ENCODE data around the gene PRSS57.

DNA sequence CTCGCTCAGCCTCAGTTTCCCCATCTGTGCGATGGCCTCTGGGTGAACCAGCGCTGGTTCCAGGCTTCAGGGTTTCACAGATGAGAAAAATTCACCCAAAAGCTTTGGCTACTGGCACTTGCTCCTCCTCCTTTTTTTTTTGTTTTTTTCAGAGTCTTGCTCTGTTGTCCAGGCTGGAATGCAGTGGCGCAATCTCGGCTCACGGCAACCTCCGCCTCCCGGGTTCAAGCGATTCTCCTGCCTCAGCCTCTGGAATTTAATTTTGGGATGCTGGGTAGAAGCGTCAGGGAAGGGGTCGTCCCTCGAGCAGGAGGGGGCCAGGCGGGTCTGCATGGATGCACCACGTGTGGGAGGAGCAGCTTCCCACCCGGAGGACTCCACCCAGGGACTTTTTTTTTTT lies 7.0 kb downstream of the PRSS57 start:
- TF ChIP-seq, protein P1, sequence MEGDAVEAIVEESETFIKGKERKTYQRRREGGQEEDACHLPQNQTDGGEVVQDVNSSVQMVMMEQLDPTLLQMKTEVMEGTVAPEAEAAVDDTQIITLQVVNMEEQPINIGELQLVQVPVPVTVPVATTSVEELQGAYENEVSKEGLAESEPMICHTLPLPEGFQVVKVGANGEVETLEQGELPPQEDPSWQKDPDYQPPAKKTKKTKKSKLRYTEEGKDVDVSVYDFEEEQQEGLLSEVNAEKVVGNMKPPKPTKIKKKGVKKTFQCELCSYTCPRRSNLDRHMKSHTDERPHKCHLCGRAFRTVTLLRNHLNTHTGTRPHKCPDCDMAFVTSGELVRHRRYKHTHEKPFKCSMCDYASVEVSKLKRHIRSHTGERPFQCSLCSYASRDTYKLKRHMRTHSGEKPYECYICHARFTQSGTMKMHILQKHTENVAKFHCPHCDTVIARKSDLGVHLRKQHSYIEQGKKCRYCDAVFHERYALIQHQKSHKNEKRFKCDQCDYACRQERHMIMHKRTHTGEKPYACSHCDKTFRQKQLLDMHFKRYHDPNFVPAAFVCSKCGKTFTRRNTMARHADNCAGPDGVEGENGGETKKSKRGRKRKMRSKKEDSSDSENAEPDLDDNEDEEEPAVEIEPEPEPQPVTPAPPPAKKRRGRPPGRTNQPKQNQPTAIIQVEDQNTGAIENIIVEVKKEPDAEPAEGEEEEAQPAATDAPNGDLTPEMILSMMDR (IDR thresholded peaks at IDR 0.05) = no peak
- no peak for TF ChIP-seq POLR2A (IDR thresholded peaks at IDR 0.05)
- no peak for TF ChIP-seq POLR2AphosphoS5 (IDR thresholded peaks at IDR 0.05)
